HG03439 (cell line): ENCODE measurements around the gene DPH1.

Experiments
- ATAC-seq: cut with Tn5 transposase; IDR thresholded peaks from one replicate; pipeline ENCODE4 v1.9.1; 2021; ENCODE audit warnings: mild to moderate bottlenecking, moderate library complexity; ENCODE audit not compliant: unreplicated experiment

The DPH1 gene

GRCh38 chr17:2075336-2076086 is 45.6 kb downstream of the DPH1 start:
- no peak for ATAC-seq

GRCh38 chr17:2076087-2076984 is 46.4 kb downstream of the DPH1 start:
- ATAC-seq, result no peak

- no peak for ATAC-seq
Observed at GRCh38 chr17:2077040-2077439, 47.1 kb downstream of the DPH1 start.

- ATAC-seq, result no peak
Observed at GRCh38 chr17:2081564-2081963, 51.6 kb downstream of the DPH1 start.

GRCh38 chr17:2082003-2082781 is 52.2 kb downstream of the DPH1 start:
- no peak for ATAC-seq

- ATAC-seq, result no peak
Observed at GRCh38 chr17:2083613-2084035, 53.7 kb downstream of the DPH1 start.

GRCh38 chr17:2084036-2084765 is 54.2 kb downstream of the DPH1 start:
- ATAC-seq, result no peak

- no peak for ATAC-seq
Observed at GRCh38 chr17:2084766-2085647, 55.1 kb downstream of the DPH1 start.

GRCh38 chr17:2085648-2085949 is 55.6 kb downstream of the DPH1 start:
- no peak for ATAC-seq

- ATAC-seq, result no peak
Observed at GRCh38 chr17:2086306-2086705, 56.4 kb downstream of the DPH1 start.

- no peak for ATAC-seq
Observed at GRCh38 chr17:2087597-2088211, 57.8 kb downstream of the DPH1 start.

GRCh38 chr17:2089021-2089422 is 59.1 kb downstream of the DPH1 start:
- peak; percentile 25 for ATAC-seq

- ATAC-seq, result no peak
Observed at GRCh38 chr17:2090210-2090641, 60.3 kb downstream of the DPH1 start.

- no peak for ATAC-seq
Observed at GRCh38 chr17:2090804-2091534, 61.0 kb downstream of the DPH1 start.

- no peak for ATAC-seq
Observed at GRCh38 chr17:2092253-2092652, 62.3 kb downstream of the DPH1 start.

- no peak for ATAC-seq
Observed at GRCh38 chr17:2093349-2093748, 63.4 kb downstream of the DPH1 start.
